SIG-M5 treated with dmso at 0.1 percent for 504 hours (cell line): ENCODE data around the gene GCSH.
A peak's percentile ranks its signal among the peaks of the same experiment; 100 is the strongest.

ENCODE experiments used
- DNase-seq: peaks from one replicate; lab custom pipeline; 2025; ENCODE audit not compliant: unreplicated experiment; lab: John Stamatoyannopoulos, UW

The GCSH gene

DNA sequence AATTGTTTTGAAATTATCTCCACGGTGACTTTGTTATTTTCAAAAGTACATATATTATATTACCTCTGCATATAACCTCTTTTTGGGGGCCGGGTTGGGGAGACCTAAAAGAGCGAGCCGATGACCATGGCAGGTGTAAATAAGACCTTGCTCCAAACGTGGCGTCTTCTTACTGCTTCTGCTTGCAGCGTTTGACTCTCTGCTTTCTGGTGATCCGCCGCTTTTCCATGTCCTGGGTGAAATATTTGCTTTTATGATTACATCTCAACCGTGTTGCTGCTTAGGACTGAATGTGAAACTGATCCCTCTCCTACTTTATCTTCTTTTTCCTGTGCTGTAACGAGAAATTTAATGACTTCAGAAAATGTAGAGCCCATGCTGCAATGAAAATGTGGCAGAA is 42.4 kb downstream of the GCSH start:
- DNase-seq, result no peak

DNA sequence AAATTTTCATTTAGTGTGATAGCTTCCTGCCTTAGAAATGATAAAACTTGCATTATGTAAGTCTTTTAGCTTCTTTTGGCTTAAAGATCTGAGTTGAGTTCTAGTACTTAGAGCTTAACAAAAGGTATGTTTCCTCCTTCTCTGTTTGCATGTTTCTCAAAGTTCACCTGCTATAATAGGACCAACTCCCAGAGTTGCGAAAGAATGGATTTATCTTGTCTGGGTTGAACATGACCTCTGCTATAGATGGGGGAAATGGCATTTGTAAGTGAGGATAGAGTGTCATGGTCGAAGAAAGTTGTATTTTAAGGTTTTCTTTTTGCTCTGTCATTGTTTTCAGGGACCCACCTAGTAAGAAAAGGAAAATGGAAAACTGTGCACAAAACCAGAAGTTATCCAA is 53.4 kb downstream of the GCSH start:
- DNase-seq, result no peak

DNA sequence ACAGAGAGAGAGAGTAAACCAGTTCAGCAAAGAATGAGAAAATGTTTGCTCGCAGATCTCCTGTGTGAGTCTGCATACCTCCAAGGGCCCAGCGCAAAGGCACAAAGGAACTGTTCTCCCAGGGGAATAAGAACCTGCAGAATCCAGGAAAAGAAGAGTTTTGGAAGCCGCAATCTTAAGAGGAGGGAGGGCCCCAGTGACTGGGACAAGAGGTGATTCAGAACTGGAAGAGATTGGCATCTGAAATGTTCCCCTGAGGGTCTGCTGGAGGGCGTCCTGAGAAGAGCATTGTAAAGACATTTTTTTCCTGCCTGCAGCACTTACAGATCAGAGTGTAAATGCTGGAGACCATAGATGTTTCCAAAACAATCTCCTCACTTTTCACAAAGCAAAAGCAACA is 54.5 kb downstream of the GCSH start:
- DNase-seq, result no peak

- no peak for DNase-seq
Measured at GRCh38 chr16:81040842-81041241, 55.4 kb downstream of the GCSH start.

- no peak for DNase-seq
Measured at GRCh38 chr16:81040131-81040530, 56.1 kb downstream of the GCSH start.

DNA sequence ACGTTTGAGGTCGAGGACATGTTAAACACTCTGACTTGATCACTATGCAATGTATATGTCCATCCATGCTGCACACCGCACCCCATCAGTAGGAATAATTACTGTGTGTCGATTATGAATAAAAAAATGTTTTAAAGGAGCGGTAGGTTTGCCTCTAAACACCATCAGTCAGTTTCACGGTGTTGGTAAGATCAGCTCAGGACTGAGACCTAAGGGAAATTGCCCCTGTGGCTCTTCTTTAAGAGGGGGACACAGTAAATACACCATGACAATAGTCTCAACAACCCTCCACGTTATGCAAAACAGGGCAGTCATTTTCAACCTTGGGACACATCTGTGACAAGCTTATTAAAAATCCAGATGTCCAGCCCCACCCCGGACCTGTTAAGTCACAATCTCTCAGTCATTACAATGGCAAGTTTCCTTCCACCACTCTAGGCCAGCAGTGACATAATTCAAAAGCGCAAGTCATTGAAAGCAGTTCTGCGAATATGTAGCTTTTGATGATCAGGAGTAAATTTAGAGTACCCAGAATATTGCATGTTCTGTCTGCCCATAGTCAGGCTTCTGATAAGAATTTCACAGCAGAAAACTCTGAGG is 59.3 kb downstream of the GCSH start:
- DNase-seq, result peak; percentile 32

- peak; percentile 21 for DNase-seq
Measured at GRCh38 chr16:81035975-81036750, 60.0 kb downstream of the GCSH start.

GRCh38 chr16:81035398-81035974 is 60.7 kb downstream of the GCSH start, which contains the start of gene ATMIN:
TSS of gene ATMIN (plus strand) at chr16:81035842. CDS start at chr16:81035871, 29 bp downstream.
- peak; percentile 69 for DNase-seq
